Measurements from ENCODE around the gene LRMDA.
A peak's percentile ranks its signal among the peaks of the same experiment; 100 is the strongest.

Gene LRMDA

GRCh38 chr10:75431180-75432111 lies at the start of gene LRMDA:
Gene LRMDA, plus strand, starts transcription at chr10:75431624.
- H3K4me3 ChIP-seq (ENCODE audit: low read length): peak within 1 kb of the TSS; percentile 26
- peaks cover 24% of the 10 kb centered on the region for H3K4me1 ChIP-seq (ENCODE audit: control insufficient read depth, low read depth, low read length)
- no peaks in the 10 kb centered on the region for H3K9me3 ChIP-seq (ENCODE audit: control insufficient read depth, low read depth, low read length)
- H3K27me3 ChIP-seq (ENCODE audit: control insufficient read depth, insufficient read depth, low read length): peaks cover 96% of the 10 kb centered on the region
- H3K9ac ChIP-seq (ENCODE audit: low read length): no peak within 1 kb of the TSS
- no peaks in the 10 kb centered on the region for H3K36me3 ChIP-seq (ENCODE audit: control insufficient read depth, low read depth, low read length)
- H3K27ac ChIP-seq (ENCODE audit: low read length): no peak within 1 kb of the TSS

DNA sequence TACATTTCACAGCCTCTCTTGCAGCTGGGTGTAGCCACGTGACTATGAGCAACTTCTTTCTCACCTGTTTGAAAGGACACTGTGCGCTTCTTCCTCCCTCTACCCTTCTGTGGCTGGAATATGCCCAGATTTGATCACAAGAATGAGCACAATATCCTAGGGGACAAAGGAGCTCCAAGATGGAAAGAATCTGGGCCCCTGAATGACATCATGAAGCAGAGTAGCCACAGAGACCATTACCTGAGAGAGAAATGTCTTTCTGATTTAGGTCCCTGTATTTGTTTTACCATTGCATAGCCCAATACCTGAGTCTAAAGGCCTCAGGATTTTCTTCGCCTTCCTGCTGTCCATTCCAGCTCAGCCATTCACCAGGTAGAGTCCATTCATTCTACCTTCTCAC lies 45.3 kb upstream of the LRMDA start:
- H3K27me3 ChIP-seq (ENCODE audit: control insufficient read depth, insufficient read depth, low read length): peaks cover 4% of the 10 kb centered on the region
- H3K4me3 ChIP-seq (ENCODE audit: low read length): no peak overlapping the region
- H3K27ac ChIP-seq (ENCODE audit: low read length): no peak overlapping the region
- no peak overlapping the region for H3K9ac ChIP-seq (ENCODE audit: low read length)
- H3K9me3 ChIP-seq (ENCODE audit: control insufficient read depth, low read depth, low read length): no peaks in the 10 kb centered on the region
- no peaks in the 10 kb centered on the region for H3K4me1 ChIP-seq (ENCODE audit: control insufficient read depth, low read depth, low read length)
- H3K36me3 ChIP-seq (ENCODE audit: control insufficient read depth, low read depth, low read length): no peaks in the 10 kb centered on the region

- no peak overlapping the region for H3K4me3 ChIP-seq (ENCODE audit: low read length)
- H3K9me3 ChIP-seq (ENCODE audit: control insufficient read depth, low read depth, low read length): no peaks in the 10 kb centered on the region
- H3K27ac ChIP-seq (ENCODE audit: low read length): no peak overlapping the region
- no peaks in the 10 kb centered on the region for H3K36me3 ChIP-seq (ENCODE audit: control insufficient read depth, low read depth, low read length)
- H3K27me3 ChIP-seq (ENCODE audit: control insufficient read depth, insufficient read depth, low read length): peaks cover 24% of the 10 kb centered on the region
- H3K4me1 ChIP-seq (ENCODE audit: control insufficient read depth, low read depth, low read length): no peaks in the 10 kb centered on the region
- no peak overlapping the region for H3K9ac ChIP-seq (ENCODE audit: low read length)
Observed at GRCh38 chr10:75388082-75388481, 43.3 kb upstream of the LRMDA start.

DNA sequence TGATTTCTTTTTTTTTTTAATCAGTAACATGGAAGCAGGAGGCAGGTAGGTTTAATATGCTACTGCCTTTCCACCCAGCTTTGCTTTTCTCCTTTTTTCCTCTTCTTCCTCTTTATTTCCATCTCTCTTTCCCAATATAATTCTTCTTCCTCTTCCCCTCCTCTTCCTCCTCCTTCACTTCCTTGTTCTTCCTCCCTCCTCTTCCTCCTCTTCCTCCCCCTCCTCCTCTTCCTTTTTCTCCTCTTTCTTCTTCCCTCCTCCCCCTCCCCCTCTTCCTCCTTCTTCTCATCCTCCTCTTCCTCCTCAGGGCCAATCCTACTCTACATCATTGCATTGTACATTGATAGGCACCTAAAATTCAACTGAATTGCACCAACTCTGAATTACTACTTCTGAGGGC lies 41.2 kb upstream of the LRMDA start:
- Histone ChIP-seq H3K36me3 (ENCODE audit: control insufficient read depth, low read depth, low read length) (no peaks in the 10 kb centered on the region), H3K9ac (ENCODE audit: low read length) (no peak overlapping the region), H3K4me1 (ENCODE audit: control insufficient read depth, low read depth, low read length) (peaks cover 3% of the 10 kb centered on the region), H3K27ac (ENCODE audit: low read length) (no peak overlapping the region), H3K9me3 (ENCODE audit: control insufficient read depth, low read depth, low read length) (no peaks in the 10 kb centered on the region), H3K4me3 (ENCODE audit: low read length) (no peak overlapping the region), H3K27me3 (ENCODE audit: control insufficient read depth, insufficient read depth, low read length) (peaks cover 45% of the 10 kb centered on the region)

GRCh38 chr10:75392271-75392670 lies 39.2 kb upstream of the LRMDA start:
- Histone ChIP-seq H3K27me3 (ENCODE audit: control insufficient read depth, insufficient read depth, low read length) (peaks cover 66% of the 10 kb centered on the region), H3K9me3 (ENCODE audit: control insufficient read depth, low read depth, low read length) (no peaks in the 10 kb centered on the region), H3K9ac (ENCODE audit: low read length) (no peak overlapping the region), H3K4me3 (ENCODE audit: low read length) (no peak overlapping the region), H3K4me1 (ENCODE audit: control insufficient read depth, low read depth, low read length) (peaks cover 3% of the 10 kb centered on the region), H3K27ac (ENCODE audit: low read length) (no peak overlapping the region), H3K36me3 (ENCODE audit: control insufficient read depth, low read depth, low read length) (no peaks in the 10 kb centered on the region)

DNA sequence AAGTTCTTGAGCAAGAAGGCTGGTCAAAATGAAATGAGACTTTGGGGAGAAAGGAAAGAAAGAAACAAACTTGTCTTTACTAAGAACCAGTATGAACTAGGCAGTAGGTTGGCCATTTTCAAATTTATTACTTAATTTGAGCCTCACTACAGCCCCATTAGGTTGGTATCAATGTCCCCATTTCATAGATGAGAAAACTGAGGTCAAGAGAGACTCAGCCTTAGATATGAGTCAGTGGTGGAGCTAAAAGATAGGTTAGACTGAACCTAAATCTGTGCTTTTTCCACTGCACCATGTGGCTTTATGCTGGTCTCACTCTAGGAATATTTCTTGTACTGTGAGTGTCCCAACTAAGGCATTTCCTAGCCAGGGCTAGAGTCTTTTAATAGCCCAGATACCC lies 38.7 kb upstream of the LRMDA start:
- Histone ChIP-seq H3K27me3 (ENCODE audit: control insufficient read depth, insufficient read depth, low read length) (peaks cover 70% of the 10 kb centered on the region), H3K27ac (ENCODE audit: low read length) (no peak overlapping the region), H3K4me1 (ENCODE audit: control insufficient read depth, low read depth, low read length) (peaks cover 4% of the 10 kb centered on the region), H3K9ac (ENCODE audit: low read length) (no peak overlapping the region), H3K36me3 (ENCODE audit: control insufficient read depth, low read depth, low read length) (no peaks in the 10 kb centered on the region), H3K9me3 (ENCODE audit: control insufficient read depth, low read depth, low read length) (no peaks in the 10 kb centered on the region), H3K4me3 (ENCODE audit: low read length) (no peak overlapping the region)

GRCh38 chr10:75394221-75394620 lies 37.2 kb upstream of the LRMDA start:
- no peak overlapping the region for H3K4me3 ChIP-seq (ENCODE audit: low read length)
- no peaks in the 10 kb centered on the region for H3K9me3 ChIP-seq (ENCODE audit: control insufficient read depth, low read depth, low read length)
- no peak overlapping the region for H3K27ac ChIP-seq (ENCODE audit: low read length)
- H3K36me3 ChIP-seq (ENCODE audit: control insufficient read depth, low read depth, low read length): no peaks in the 10 kb centered on the region
- H3K9ac ChIP-seq (ENCODE audit: low read length): no peak overlapping the region
- H3K4me1 ChIP-seq (ENCODE audit: control insufficient read depth, low read depth, low read length): peaks cover 8% of the 10 kb centered on the region
- peaks cover 85% of the 10 kb centered on the region for H3K27me3 ChIP-seq (ENCODE audit: control insufficient read depth, insufficient read depth, low read length)

- H3K27me3 ChIP-seq (ENCODE audit: control insufficient read depth, insufficient read depth, low read length): peaks cover 96% of the 10 kb centered on the region
- H3K4me3 ChIP-seq (ENCODE audit: low read length): peak overlapping the region; percentile 45
- no peaks in the 10 kb centered on the region for H3K9me3 ChIP-seq (ENCODE audit: control insufficient read depth, low read depth, low read length)
- H3K9ac ChIP-seq (ENCODE audit: low read length): no peak overlapping the region
- H3K36me3 ChIP-seq (ENCODE audit: control insufficient read depth, low read depth, low read length): no peaks in the 10 kb centered on the region
- H3K4me1 ChIP-seq (ENCODE audit: control insufficient read depth, low read depth, low read length): peaks cover 10% of the 10 kb centered on the region
- H3K27ac ChIP-seq (ENCODE audit: low read length): no peak overlapping the region
Observed at GRCh38 chr10:75395066-75395931, 36.1 kb upstream of the LRMDA start.

GRCh38 chr10:75395932-75396630 lies 35.3 kb upstream of the LRMDA start:
- Histone ChIP-seq H3K27ac (ENCODE audit: low read length) (no peak overlapping the region), H3K4me1 (ENCODE audit: control insufficient read depth, low read depth, low read length) (peaks cover 16% of the 10 kb centered on the region), H3K4me3 (ENCODE audit: low read length) (peak overlapping the region; percentile 45), H3K9ac (ENCODE audit: low read length) (no peak overlapping the region), H3K9me3 (ENCODE audit: control insufficient read depth, low read depth, low read length) (no peaks in the 10 kb centered on the region), H3K27me3 (ENCODE audit: control insufficient read depth, insufficient read depth, low read length) (peaks cover 100% of the 10 kb centered on the region), H3K36me3 (ENCODE audit: control insufficient read depth, low read depth, low read length) (no peaks in the 10 kb centered on the region)

DNA sequence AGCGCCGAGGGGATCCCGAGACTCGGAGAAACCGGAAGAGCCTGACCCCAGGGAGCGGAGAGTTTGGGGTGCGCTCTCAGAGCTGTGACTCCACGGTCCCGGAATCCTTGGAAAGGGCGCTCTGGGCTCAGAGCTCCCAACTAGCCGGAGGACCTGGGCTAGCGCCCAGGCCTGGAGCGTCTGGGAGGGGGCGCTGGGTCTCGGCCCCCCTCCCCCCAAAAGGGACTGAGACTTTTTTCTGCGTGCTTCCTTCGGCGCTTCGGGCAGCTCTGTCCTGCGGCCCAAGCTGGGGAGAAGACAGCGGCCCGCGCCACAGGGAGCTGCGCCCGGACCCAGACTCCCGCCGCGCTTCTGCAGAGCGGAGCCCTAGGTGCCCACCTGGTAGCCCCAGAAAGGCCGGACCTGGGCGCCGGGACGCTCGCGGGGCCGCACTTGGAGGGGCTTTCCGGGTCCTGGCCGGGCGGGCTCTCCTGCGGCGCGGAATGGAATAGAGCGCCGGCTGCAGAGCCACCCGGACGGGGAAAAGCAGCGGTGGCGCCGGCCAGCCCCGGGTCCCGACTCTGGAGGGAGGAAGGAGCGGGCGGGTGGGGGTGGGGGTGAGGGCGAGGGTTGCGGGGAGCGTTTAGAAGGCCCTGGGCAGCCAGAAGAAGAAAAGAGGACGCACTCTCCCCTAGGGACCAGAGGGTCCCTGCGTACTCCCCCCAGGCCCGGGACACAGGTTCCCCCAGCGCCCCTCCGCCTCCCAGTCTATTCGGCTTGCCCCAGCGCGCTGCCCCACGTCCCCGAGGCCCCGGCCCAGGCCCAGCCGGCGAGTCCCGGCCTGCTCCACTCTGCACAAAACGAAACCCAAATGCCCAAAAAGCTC lies 34.6 kb upstream of the LRMDA start:
- H3K4me3 ChIP-seq (ENCODE audit: low read length): peak overlapping the region; percentile 45
- H3K27ac ChIP-seq (ENCODE audit: low read length): no peak overlapping the region
- no peaks in the 10 kb centered on the region for H3K9me3 ChIP-seq (ENCODE audit: control insufficient read depth, low read depth, low read length)
- no peaks in the 10 kb centered on the region for H3K36me3 ChIP-seq (ENCODE audit: control insufficient read depth, low read depth, low read length)
- H3K9ac ChIP-seq (ENCODE audit: low read length): no peak overlapping the region
- H3K27me3 ChIP-seq (ENCODE audit: control insufficient read depth, insufficient read depth, low read length): peaks cover 99% of the 10 kb centered on the region
- H3K4me1 ChIP-seq (ENCODE audit: control insufficient read depth, low read depth, low read length): peaks cover 16% of the 10 kb centered on the region
